HUES48 (cell line): ENCODE measurements around the gene TMEM9B.
"Not testable (repeated sequence)": the region's sequence is repeated elsewhere in the genome, so short reads cannot be mapped to it uniquely, and the experiment has no call there.

ENCODE experiments used
- H3K27ac ChIP-seq: one replicate; pipeline ENCODE4 v1.7.0; 2013; ENCODE audit warnings: low read depth, low read length, inconsistent platforms
- H3K27me3 ChIP-seq: 2 replicates; pipeline ENCODE4 v1.6.1; 2013; ENCODE audit warnings: mild to moderate bottlenecking, low read length; ENCODE audit not compliant: control insufficient read depth, insufficient read depth
- H3K36me3 ChIP-seq: 2 replicates; pipeline ENCODE4 v1.6.1; 2013; ENCODE audit warnings: low read length; ENCODE audit not compliant: control insufficient read depth, insufficient read depth
- H3K4me1 ChIP-seq: 2 replicates; pipeline ENCODE4 v1.6.1; 2013; ENCODE audit warnings: mild to moderate bottlenecking, low read length; ENCODE audit not compliant: control insufficient read depth, insufficient read depth
- H3K4me3 ChIP-seq: 2 replicates; pipeline ENCODE4 v1.5.1; 2013; ENCODE audit warnings: mild to moderate bottlenecking, low read depth, low read length
- H3K9ac ChIP-seq: 2 replicates; pipeline ENCODE4 v1.6.1; 2013; ENCODE audit warnings: mild to moderate bottlenecking, low read depth, low read length, moderate library complexity
- H3K9me3 ChIP-seq: 2 replicates; pipeline ENCODE4 v1.6.1; 2013; ENCODE audit warnings: low read length; ENCODE audit not compliant: control insufficient read depth, insufficient read depth

Gene TMEM9B

DNA sequence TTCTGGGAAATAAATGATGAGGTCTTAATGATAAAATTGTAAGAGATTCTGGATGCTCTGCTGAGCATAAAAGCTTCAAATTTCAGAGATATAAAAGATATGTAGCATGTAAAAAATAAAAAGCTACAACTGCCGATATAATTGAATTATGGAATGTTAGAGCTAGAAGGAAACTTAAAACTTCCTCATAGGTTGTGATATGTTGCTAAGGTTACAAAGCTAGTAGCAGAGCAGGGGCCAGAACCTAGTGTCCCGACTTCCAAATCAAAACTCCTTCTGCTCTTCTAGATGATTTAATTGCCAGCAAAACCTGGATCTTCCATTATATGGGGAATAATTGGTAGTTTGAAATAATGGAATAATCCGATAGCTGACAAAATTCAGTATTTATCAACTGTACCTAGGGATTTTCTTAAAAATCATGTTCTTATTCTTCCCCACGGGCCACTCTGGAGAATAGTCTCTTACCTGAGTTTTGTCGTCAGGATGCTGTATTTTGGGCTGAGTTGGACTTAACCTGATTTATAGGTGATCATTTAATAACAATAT is 21.6 kb downstream of the TMEM9B start, which contains the start of gene ASCL3:
TSS of gene ASCL3 (minus strand) at position 499 of the 549 bp plus-strand sequence. CDS start 4,855 bp downstream, outside the sequence.
- Histone ChIP-seq H3K9ac (no peak within 1 kb of the TSS), H3K4me1 (no peaks in the 10 kb centered on the region), H3K27me3 (no peaks in the 10 kb centered on the region), H3K36me3 (no peaks in the 10 kb centered on the region), H3K27ac (no peak within 1 kb of the TSS), H3K4me3 (no peak within 1 kb of the TSS), H3K9me3 (no peaks in the 10 kb centered on the region)

DNA sequence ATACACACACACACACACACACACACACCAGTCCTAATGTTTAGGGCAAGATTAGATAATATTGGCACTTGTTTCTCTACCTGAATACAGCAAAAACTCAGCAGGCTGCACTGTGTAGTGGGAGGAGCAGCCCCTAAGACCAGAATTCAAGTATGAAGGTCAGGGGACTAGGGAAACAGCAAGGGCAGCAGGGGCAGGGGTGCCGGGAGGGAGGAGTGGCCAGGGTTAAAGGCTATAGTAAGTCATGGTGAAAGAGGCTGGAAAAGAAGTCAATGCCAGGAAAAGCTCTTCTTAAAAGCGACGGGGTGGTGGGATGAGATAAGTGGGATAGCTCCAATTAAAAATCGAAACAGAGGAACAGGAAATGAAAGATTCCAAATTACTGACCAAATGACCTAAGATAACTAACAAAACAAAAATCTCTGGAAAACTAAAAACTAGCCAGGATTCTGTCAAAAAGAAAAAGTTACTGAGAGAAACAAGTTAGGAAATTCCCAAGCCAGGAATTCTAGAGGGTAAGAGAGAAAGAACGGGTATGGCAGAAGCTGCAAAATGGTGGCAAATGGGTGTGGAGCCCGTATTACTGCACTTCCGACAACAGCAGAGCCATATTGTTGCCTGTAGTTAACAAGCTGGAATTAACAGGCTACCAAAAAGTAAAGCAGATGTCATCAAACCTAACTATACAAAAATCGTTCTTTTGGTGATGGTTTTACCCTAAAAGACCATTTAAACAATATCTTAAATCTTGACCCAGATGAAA is 22.7 kb downstream of the TMEM9B start:
- Histone ChIP-seq H3K27me3 (no peaks in the 10 kb centered on the region), H3K36me3 (no peaks in the 10 kb centered on the region), H3K9ac (no peak overlapping the region), H3K9me3 (no peaks in the 10 kb centered on the region), H3K27ac (no peak overlapping the region), H3K4me1 (no peaks in the 10 kb centered on the region), H3K4me3 (no peak overlapping the region)

DNA sequence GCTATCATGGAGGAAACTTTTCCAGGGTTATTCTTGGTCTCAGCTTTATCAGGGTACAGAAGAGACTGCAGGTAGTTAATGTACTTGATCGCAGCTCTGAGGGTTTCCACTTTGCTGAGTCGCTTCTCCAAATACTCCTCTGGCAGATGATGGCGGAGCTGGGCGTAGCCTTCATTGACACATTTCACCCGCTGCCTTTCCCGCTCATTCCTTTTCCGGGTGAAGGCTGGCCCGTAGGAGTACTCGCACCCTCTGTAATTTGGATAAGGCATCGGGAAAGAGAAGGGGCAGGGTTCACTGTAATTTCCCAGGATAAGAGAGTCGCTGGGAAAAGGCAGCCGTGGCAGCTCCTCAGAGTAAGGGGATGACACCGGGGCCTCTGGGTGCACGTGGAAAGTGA is 26.6 kb downstream of the TMEM9B start:
- H3K36me3 ChIP-seq: no peaks in the 10 kb centered on the region
- no peak overlapping the region for H3K9ac ChIP-seq
- H3K27ac ChIP-seq: no peak overlapping the region
- H3K9me3 ChIP-seq: no peaks in the 10 kb centered on the region
- no peaks in the 10 kb centered on the region for H3K27me3 ChIP-seq
- H3K4me3 ChIP-seq: no peak overlapping the region
- peaks cover 10% of the 10 kb centered on the region for H3K4me1 ChIP-seq

DNA sequence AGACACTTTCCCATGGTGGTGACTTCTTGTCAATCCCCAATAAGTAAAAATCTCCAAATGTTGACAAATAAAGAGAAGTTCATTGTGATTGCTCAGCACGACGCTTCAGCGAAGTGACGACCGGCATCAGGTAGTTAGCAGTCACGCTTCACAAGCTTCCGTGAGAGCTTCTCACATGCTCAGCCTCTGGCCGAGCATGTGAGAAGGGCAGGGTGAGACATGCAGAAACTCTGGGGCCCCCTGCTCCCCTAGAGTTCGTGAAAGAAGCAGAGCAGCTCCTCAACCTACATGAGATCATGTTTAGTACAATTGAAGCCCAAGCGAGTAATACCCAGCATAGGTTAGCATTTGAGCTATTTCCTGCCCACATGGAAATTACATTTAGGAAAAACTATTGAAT is 27.1 kb downstream of the TMEM9B start:
- Histone ChIP-seq H3K27me3 (no peaks in the 10 kb centered on the region), H3K36me3 (no peaks in the 10 kb centered on the region), H3K27ac (no peak overlapping the region), H3K4me3 (no peak overlapping the region), H3K9me3 (no peaks in the 10 kb centered on the region), H3K9ac (no peak overlapping the region), H3K4me1 (peaks cover 14% of the 10 kb centered on the region)

DNA sequence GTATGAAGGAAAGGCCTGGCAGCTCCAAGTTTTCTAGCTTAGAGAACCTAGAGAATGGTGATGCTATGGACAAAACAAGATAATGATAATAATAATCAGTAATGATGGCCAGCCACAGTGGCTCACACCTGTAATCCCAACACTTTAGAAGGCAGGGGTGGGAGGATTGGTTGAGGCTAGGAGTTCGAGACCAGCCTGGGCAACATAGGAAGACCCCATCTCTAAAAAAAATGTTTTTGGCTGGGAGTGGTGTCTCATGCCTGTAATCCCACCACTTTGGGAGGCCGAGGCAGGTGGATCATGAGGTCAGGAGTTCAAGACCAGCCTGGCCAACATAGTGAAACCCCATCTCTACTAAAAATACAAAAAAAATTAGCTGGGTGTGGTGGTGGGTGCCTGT is 28.5 kb downstream of the TMEM9B start:
- not testable (repeated sequence) for H3K27me3 ChIP-seq, H3K4me3 ChIP-seq, H3K36me3 ChIP-seq, H3K9me3 ChIP-seq, H3K9ac ChIP-seq, H3K27ac ChIP-seq
- H3K4me1 ChIP-seq: peaks cover 14% of the 10 kb centered on the region

DNA sequence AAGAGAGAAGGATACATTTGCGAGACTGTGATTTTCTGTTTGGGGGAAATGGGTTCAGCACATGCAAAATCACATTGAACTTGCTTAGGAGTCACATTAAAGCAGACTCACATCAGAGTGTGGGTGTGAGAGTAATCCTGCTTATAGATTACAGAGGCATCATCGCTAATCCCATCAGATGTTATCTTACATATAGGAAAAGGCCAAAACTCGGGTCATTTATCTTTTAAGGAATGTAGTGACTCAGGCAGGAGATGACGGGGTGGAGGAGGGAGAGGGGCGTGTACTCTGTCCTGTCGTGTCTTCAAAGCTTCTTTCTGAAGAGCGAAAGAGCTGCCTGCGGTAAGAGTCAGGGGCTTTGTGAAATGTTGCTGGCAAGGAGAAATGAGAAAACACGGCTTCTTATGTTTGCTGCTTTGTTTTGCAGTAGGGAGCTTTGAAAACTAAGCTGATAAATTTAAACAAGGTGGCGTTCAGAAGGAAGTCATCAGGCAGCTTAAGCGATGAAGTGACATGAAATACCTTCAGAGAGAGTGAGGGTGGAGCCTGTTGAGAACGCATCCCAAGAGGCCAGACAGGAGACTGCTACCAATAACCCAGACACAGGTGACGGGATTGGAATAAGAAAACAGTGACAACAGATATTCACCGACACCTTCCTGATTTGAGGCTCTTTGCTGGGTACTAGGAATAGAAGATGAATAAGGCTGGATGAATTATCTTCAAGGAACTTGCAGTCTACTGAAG is 29.3 kb downstream of the TMEM9B start:
- no peaks in the 10 kb centered on the region for H3K9me3 ChIP-seq
- H3K27ac ChIP-seq: peak overlapping the region; percentile 25
- no peak overlapping the region for H3K9ac ChIP-seq
- H3K4me3 ChIP-seq: no peak overlapping the region
- no peaks in the 10 kb centered on the region for H3K27me3 ChIP-seq
- H3K36me3 ChIP-seq: no peaks in the 10 kb centered on the region
- H3K4me1 ChIP-seq: peaks cover 14% of the 10 kb centered on the region

DNA sequence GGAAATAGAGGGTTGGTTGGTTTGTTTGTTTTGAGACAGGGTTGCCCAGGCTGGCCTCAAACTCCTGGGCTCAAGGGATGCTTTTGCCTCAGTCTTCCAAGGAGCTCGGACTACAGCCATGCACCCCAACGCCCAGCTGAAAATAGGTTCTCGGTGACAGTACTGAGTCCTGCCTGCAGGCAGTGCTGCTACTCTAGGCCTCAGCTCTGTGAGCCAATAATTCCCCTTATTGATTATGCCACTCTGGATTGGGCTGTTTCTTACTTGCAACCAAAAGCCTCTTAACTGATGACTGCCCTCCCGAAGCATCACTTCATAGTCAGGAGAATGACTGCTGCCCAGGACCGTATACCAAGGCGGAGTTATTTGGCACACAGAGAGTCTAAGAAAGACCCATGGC is 30.3 kb downstream of the TMEM9B start:
- Histone ChIP-seq H3K27me3 (no peaks in the 10 kb centered on the region), H3K36me3 (no peaks in the 10 kb centered on the region), H3K9ac (no peak overlapping the region), H3K4me1 (peaks cover 14% of the 10 kb centered on the region), H3K4me3 (no peak overlapping the region), H3K27ac (no peak overlapping the region), H3K9me3 (no peaks in the 10 kb centered on the region)

DNA sequence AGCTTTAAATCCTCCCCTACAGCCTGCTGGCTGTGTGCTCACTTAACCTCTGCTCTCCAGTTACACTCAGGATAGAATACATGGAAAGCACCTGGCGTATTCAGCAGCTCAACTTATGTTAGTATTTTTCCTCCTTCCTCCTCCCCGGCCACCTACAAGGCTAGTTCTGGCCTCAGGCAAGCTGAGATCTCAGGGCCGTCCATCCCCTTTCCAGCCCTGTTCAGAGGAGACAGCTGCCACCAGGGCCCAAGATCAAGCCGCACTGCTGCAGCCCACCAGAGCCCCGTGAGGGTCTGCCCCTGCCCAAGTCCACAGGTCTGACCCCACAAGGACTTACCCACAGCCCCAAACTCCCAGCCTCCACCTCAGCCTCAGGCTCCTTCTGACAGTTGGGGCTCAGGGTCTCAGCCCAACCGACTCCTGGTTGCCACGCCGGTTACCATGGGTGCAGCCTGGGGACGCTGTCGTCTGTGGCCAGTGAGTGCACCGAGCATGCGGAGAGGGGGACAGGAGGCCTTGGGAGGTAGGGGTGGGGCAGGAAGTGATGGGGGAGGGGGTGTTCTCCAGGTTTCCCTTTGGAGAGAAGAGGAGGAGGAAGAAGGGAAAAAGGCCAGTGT is 31.6 kb downstream of the TMEM9B start, which contains the start of gene C11orf16:
TSS of gene C11orf16 (minus strand) at position 384 of the 617 bp plus-strand sequence. CDS start 639 bp downstream, outside the sequence.
- Histone ChIP-seq H3K9ac (no peak within 1 kb of the TSS), H3K9me3 (no peaks in the 10 kb centered on the region), H3K4me1 (peaks cover 14% of the 10 kb centered on the region), H3K4me3 (no peak within 1 kb of the TSS), H3K27me3 (no peaks in the 10 kb centered on the region), H3K36me3 (no peaks in the 10 kb centered on the region), H3K27ac (no peak within 1 kb of the TSS)

DNA sequence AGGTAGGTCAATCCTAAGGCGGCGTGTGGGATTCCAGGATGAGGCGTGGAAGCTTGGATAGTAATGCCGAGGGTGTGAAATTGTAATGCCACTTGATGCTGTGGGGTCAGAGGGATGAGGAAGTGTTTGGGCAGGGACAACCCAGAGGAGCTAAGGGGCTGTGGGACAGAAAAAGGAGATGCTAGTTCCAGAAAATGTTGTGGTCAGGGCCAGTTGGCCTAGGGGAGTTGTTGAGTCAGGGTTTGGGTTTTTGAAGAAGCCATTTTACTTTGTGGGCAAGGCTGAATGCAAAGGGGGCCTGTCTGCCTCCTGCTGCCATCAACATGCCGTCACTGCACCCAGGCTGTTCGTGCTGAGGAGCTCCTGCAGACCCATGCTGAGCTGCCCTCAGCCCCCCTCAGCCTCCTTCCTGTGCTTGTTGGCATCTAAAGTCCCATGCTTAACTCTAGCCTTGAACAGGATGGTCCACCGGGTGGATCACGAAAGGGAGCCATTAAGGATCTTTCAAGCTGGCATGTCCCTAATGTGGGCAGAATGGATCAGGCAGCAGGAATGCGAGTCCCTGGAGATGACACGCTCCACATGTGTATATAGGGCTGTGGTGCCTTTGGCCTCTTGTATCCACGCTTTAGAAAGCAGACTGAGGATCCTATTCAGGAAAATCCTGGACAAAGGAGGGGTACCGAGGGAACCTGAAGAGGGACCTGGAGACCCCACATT is 33.6 kb downstream of the TMEM9B start:
- no peak overlapping the region for H3K27ac ChIP-seq
- H3K27me3 ChIP-seq: no peaks in the 10 kb centered on the region
- no peaks in the 10 kb centered on the region for H3K36me3 ChIP-seq
- no peak overlapping the region for H3K9ac ChIP-seq
- no peak overlapping the region for H3K4me3 ChIP-seq
- peaks cover 14% of the 10 kb centered on the region for H3K4me1 ChIP-seq
- no peaks in the 10 kb centered on the region for H3K9me3 ChIP-seq

DNA sequence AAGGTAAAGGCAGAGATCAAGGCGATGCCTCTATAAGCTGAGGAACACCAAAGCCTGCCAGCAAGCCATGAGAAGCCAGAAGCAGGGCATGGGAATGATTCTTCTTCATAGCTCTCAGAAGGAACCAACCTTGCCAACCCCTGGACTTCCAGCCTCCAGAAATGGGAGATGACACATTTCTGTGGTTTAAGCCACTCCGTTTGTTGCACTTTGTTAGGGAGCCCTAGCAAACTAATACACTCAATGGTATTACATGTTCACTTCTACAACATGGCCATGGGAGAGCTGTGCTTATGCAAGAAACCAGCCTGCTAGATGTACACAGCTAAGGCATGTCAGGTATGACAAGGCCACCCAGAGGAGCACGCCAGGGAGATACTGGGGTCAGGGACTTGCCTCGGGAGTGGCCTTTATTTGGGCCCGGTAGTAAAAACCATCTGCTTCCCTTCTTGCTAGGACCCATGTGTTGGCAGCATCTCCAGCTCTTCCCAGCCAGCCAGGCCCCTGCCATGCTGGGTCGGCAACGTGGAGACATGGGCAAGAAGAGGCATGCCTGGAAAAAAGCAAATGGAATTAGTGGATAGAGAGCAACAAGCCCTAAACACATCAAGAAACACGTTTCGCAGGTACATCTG is 35.1 kb downstream of the TMEM9B start:
- no peaks in the 10 kb centered on the region for H3K9me3 ChIP-seq
- H3K27ac ChIP-seq: no peak overlapping the region
- 0 out of 2 replicates have a peak, but pooled peaks cover under 1% of the 10 kb centered on the region for H3K36me3 ChIP-seq
- H3K4me1 ChIP-seq: peaks cover 6% of the 10 kb centered on the region
- H3K9ac ChIP-seq: no peak overlapping the region
- no peaks in the 10 kb centered on the region for H3K27me3 ChIP-seq
- H3K4me3 ChIP-seq: no peak overlapping the region
